BJ (cell line): Measurements from ENCODE around the gene MANSC1. TPM values are rescaled to one million over a fixed set of nuclear protein-coding genes. Genes with fewer than 3 reads are reported as not detected.

Experiments
- CTCF ChIA-PET: fragments of 350-600 bp; formaldehyde crosslinking; extraction: SDS; loops from one replicate; lab custom pipeline; 2021; ENCODE audit warnings: antibody characterized with exemption, inconsistent platforms; lab: Yijun Ruan, JAX
- POLR2A ChIA-PET: fragments of 300-600 bp; sonication (Branson Sonifier 250); formaldehyde crosslinking; extraction: SDS; loops from one replicate; lab custom pipeline; 2021; ENCODE audit warnings: antibody characterized with exemption; lab: Charles Lee
- DNase-seq: peaks from one replicate; pipeline ENCODE4 v3.0.0-alpha.2; 2011; ENCODE audit warnings: low read depth
- H3K27me3 ChIP-seq: 2 replicates; pipeline ENCODE4 v1.6.0; 2011; ENCODE audit warnings: low read length; ENCODE audit not compliant: control insufficient read depth, insufficient read depth
- H3K36me3 ChIP-seq: 2 replicates; pipeline ENCODE4 v1.5.1; 2011; ENCODE audit warnings: low read length; ENCODE audit not compliant: control insufficient read depth, insufficient read depth
- H3K4me3 ChIP-seq: 2 replicates; pipeline ENCODE4 v1.5.1; 2011; ENCODE audit warnings: low read depth, mild to moderate bottlenecking, control low read depth, low read length
- CTCF ChIP-seq: IDR thresholded peaks from 2 replicates; pipeline ENCODE4 v1.5.1; 2011; ENCODE audit warnings: low read depth, mild to moderate bottlenecking, control low read depth, inconsistent platforms, low read length, moderate library complexity; ENCODE audit not compliant: insufficient read depth
- polyA minus RNA-seq: library from RNA; depleted of rRNA, polyadenylated mRNA; stranded (reverse); fragments of >200 nt; gene quantifications from 2 replicates; pipeline ENCODE4 v1.2.3, GENCODE V29; 2011; rRNA and poly(A)+ RNA removed
- polyA plus RNA-seq: library from polyadenylated mRNA; depleted of rRNA; stranded (reverse); fragments of >200 nt; gene quantifications from 2 replicates; pipeline ENCODE4 v1.2.3, GENCODE V29; 2011; rRNA removed

The MANSC1 gene
- polyA plus RNA-seq (2.4 and 3.4 TPM in 2 replicates), polyA minus RNA-seq (1.2 and 1.4 TPM in 2 replicates)

GRCh38 chr12:12349711-12350665 is at the start of gene MANSC1:
Gene MANSC1, minus strand, starts transcription at chr12:12350242. Its CDS starts 6,928 bp downstream, at chr12:12343314.
- Histone ChIP-seq H3K27me3 (no peaks in the 10 kb centered on the region), H3K4me3 (peak within 1 kb of the TSS; percentile 62), H3K36me3 (no peaks in the 10 kb centered on the region)
- no peak for DNase-seq
- ChIA-PET POLR2A (interaction anchor here (0.6 kb wide), 1 partner anchor 83 kb away, joined by 5 read pairs; the partner anchor contains the start of gene LRP6), CTCF (interaction anchor here (0.6 to 1.4 kb wide), 7 partner anchors 8 to 770 kb away, joined by 3 to 12 read pairs (median 4); no protein-coding TSS in a partner anchor)
- peak; percentile 38 for TF ChIP-seq CTCF

GRCh38 chr12:12399161-12399560 is 49.1 kb upstream of the MANSC1 start:
- ChIA-PET POLR2A (no interaction called here), CTCF (interaction anchor here (0.6 to 1.8 kb wide), 4 partner anchors 26 to 574 kb away, joined by 3 to 7 read pairs (median 3); no protein-coding TSS in a partner anchor)
- Histone ChIP-seq H3K36me3 (no peaks in the 10 kb centered on the region), H3K4me3 (no peak overlapping the region), H3K27me3 (no peaks in the 10 kb centered on the region)
- no peak for TF ChIP-seq CTCF
- no peak for DNase-seq

GRCh38 chr12:12398026-12398859 is 48.2 kb upstream of the MANSC1 start:
- Histone ChIP-seq H3K36me3 (no peaks in the 10 kb centered on the region), H3K4me3 (no peak overlapping the region), H3K27me3 (no peaks in the 10 kb centered on the region)
- peak; percentile 96 for DNase-seq
- 0 out of 2 replicates have a peak, but pooled peaks have one; percentile 10 for TF ChIP-seq CTCF
- CTCF ChIA-PET: interaction anchor here (0.9 to 1.8 kb wide), 6 partner anchors 8 to 306 kb away, joined by 3 to 7 read pairs (median 4); no protein-coding TSS in a partner anchor
- POLR2A ChIA-PET: interaction anchor here (0.6 kb wide), 1 partner anchor 755 kb away, joined by 3 read pairs; no protein-coding TSS in a partner anchor

- CTCF ChIA-PET: interaction anchor here (1.1 to 1.8 kb wide), 3 partner anchors 26 to 307 kb away, joined by 3 to 7 read pairs (median 3); no protein-coding TSS in a partner anchor
- DNase-seq: no peak
- POLR2A ChIA-PET: interaction anchor here (0.6 kb wide), 1 partner anchor 10 kb away, joined by 3 read pairs; no protein-coding TSS in a partner anchor
- H3K27me3 ChIP-seq: no peaks in the 10 kb centered on the region
- no peaks in the 10 kb centered on the region for H3K36me3 ChIP-seq
- H3K4me3 ChIP-seq: no peak overlapping the region
- no peak for TF ChIP-seq CTCF
Observed at GRCh38 chr12:12397184-12397583, 47.1 kb upstream of the MANSC1 start.
